GM23338 (cell line): ENCODE results near the gene KLRC3. TPM values are rescaled to one million over a fixed set of nuclear protein-coding genes. Genes with fewer than 3 reads are reported as not detected.

ENCODE experiments used
- ATAC-seq: fragments of 200-7000 bp; cut with Tn5 transposase; 3 replicates; pipeline ENCODE4 v1.9.1; 2020
- DNase-seq: peaks from one replicate; pipeline ENCODE4 v3.0.0-alpha.2; 2015; ENCODE audit warnings: low spot score
- H2AFZ ChIP-seq: fragments of 200-600 bp; sonication (generic); 2 replicates; pipeline ENCODE4 v1.8.0; 2016; ENCODE audit warnings: antibody characterized with exemption, mild to moderate bottlenecking, moderate library complexity
- H3F3A ChIP-seq: fragments of 200-600 bp; sonication (generic); replicated peaks from 2 replicates; pipeline ENCODE4 v1.8.0; 2017; ENCODE audit warnings: antibody characterized with exemption, mixed run types, low read depth
- H3K27ac ChIP-seq: fragments of 200-600 bp; sonication (generic); 2 replicates; pipeline ENCODE4 v1.6.1; 2016; ENCODE audit warnings: low read depth
- H3K27me3 ChIP-seq: fragments of 200-600 bp; sonication (generic); 2 replicates; pipeline ENCODE4 v1.8.0; 2016; ENCODE audit warnings: mild to moderate bottlenecking, mixed run types, moderate library complexity; ENCODE audit not compliant: insufficient read depth
- H3K36me3 ChIP-seq: fragments of 200-600 bp; sonication (generic); 2 replicates; pipeline ENCODE4 v1.8.0; 2016; ENCODE audit warnings: mild to moderate bottlenecking; ENCODE audit not compliant: insufficient read depth
- H3K4me1 ChIP-seq: fragments of 200-600 bp; sonication (generic); 2 replicates; pipeline ENCODE4 v1.8.0; 2016; ENCODE audit warnings: mild to moderate bottlenecking, moderate library complexity; ENCODE audit not compliant: insufficient read depth
- H3K4me2 ChIP-seq: fragments of 200-600 bp; sonication (generic); 2 replicates; pipeline ENCODE4 v1.7.1; 2017; ENCODE audit warnings: mixed run types
- H3K4me3 ChIP-seq: fragments of 200-600 bp; sonication (generic); 2 replicates; pipeline ENCODE4 v1.6.1; 2016; ENCODE audit warnings: mixed run types
- H3K79me2 ChIP-seq: fragments of 200-600 bp; sonication (generic); replicated peaks from 2 replicates; pipeline ENCODE4 v1.8.0; 2017; ENCODE audit warnings: mild to moderate bottlenecking; ENCODE audit not compliant: insufficient read depth
- H3K9me2 ChIP-seq: fragments of 200-600 bp; sonication (generic); 2 replicates; pipeline ENCODE4 v1.8.0; 2017; ENCODE audit not compliant: insufficient read depth
- H4K20me1 ChIP-seq: fragments of 200-600 bp; sonication (generic); replicated peaks from 2 replicates; pipeline ENCODE4 v1.8.0; 2017; ENCODE audit warnings: mild to moderate bottlenecking; ENCODE audit not compliant: insufficient read depth
- H3K27ac Mint-ChIP-seq: 2 replicates; pipeline ENCODE4 v1.8.0; 2020; ENCODE audit warnings: inconsistent platforms, mild to moderate bottlenecking, moderate library complexity, mixed read lengths
- H3K27me3 Mint-ChIP-seq: 3 replicates; pipeline ENCODE4 v1.8.0; 2022; ENCODE audit warnings: low read depth, mild to moderate bottlenecking, moderate library complexity, mixed read lengths, inconsistent platforms; ENCODE audit not compliant: insufficient read depth, poor library complexity
- H3K36me3 Mint-ChIP-seq: 3 replicates; pipeline ENCODE4 v1.8.0; 2021; ENCODE audit warnings: low read depth, mild to moderate bottlenecking, inconsistent platforms, moderate library complexity, mixed read lengths
- H3K4me1 Mint-ChIP-seq: 3 replicates; pipeline ENCODE4 v1.8.0; 2020; ENCODE audit warnings: mild to moderate bottlenecking, inconsistent platforms, mixed read lengths
- H3K4me3 Mint-ChIP-seq: 3 replicates; pipeline ENCODE4 v1.8.0; 2021; ENCODE audit warnings: moderate library complexity, mild to moderate bottlenecking, inconsistent platforms, mixed read lengths
- H3K9me3 Mint-ChIP-seq: 3 replicates; pipeline ENCODE4 v1.8.0; 2020; ENCODE audit warnings: moderate library complexity, mild to moderate bottlenecking, inconsistent platforms, mixed read lengths
- CREB1 ChIP-seq: fragments of 250-450 bp; sonication (Bioruptor Pico); IDR thresholded peaks from 2 replicates; pipeline ENCODE4 v1.5.0; 2020; ENCODE audit warnings: low read depth, mild to moderate bottlenecking, moderate library complexity
- EZH2 ChIP-seq: fragments of 200-600 bp; sonication (generic); IDR thresholded peaks from one replicate; pipeline ENCODE4 v1.8.0; 2017; ENCODE audit warnings: antibody characterized with exemption, mild to moderate bottlenecking, low read depth; ENCODE audit not compliant: unreplicated experiment
- JUNB ChIP-seq: IDR thresholded peaks from one replicate; pipeline ENCODE4 v1.6.1; 2016; ENCODE audit warnings: antibody characterized with exemption; ENCODE audit not compliant: unreplicated experiment
- NANOG ChIP-seq: IDR thresholded peaks from 2 replicates; pipeline ENCODE4 v1.6.1; 2016; ENCODE audit warnings: antibody characterized with exemption, borderline replicate concordance
- POLR2AphosphoS5 ChIP-seq: IDR thresholded peaks from 2 replicates; pipeline ENCODE4 v1.6.1; 2016; ENCODE audit warnings: antibody characterized with exemption, low read depth
- REST ChIP-seq: IDR thresholded peaks from one replicate; pipeline ENCODE4 v1.6.1; 2018; ENCODE audit warnings: antibody characterized with exemption; ENCODE audit not compliant: unreplicated experiment
- STAT1 ChIP-seq: IDR thresholded peaks from one replicate; pipeline ENCODE4 v1.6.1; 2016; ENCODE audit warnings: antibody characterized with exemption; ENCODE audit not compliant: unreplicated experiment
- ZNF114 ChIP-seq: fragments of 250-450 bp; sonication (Bioruptor Pico); IDR thresholded peaks from 2 replicates; pipeline ENCODE4 v1.5.0; 2020; ENCODE audit warnings: mild to moderate bottlenecking, moderate library complexity
- ZNF462 ChIP-seq: fragments of 250-450 bp; sonication (Bioruptor Pico); IDR thresholded peaks from 2 replicates; pipeline ENCODE4 v1.5.0; 2020; ENCODE audit warnings: mild to moderate bottlenecking, moderate library complexity
- polyA plus RNA-seq: library from polyadenylated mRNA; unstranded; fragments of >200 nt; fragmentation: Nextera tagmentation; extraction: Ambion mirVana; gene quantifications from 2 replicates; pipeline ENCODE4 v1.2.1, GENCODE V29; 2016
- total RNA-seq: library from RNA; depleted of rRNA; stranded (reverse); fragments of >200 nt; shearing (Covaris generic); gene quantifications from 2 replicates; pipeline ENCODE4 v1.2.3, GENCODE V29; 2014

The KLRC3 gene
- total and polyA plus RNA-seq, 2 experiments from 2014 or later, result not detected

- no peak for DNase-seq
- H3K9me3 Mint-ChIP-seq, result no peaks in the 10 kb centered on the region; the same call in 2 of the 3 replicates
- no peak within 1 kb of the TSS for H3K27ac ChIP-seq
- H3K4me3 ChIP-seq, result no peak within 1 kb of the TSS
- no peaks in the 10 kb centered on the region for H3K27me3 Mint-ChIP-seq
- no peak within 1 kb of the TSS for H3K27ac Mint-ChIP-seq
- TF ChIP-seq EZH2 (no peak), JUNB (no peak), STAT1 (no peak), REST (no peak), POLR2AphosphoS5 (no peak), NANOG (no peak), CREB1 (CRISPR knock-in tag) (no peak), ZNF114 (CRISPR knock-in tag) (no peak), ZNF462 (CRISPR knock-in tag) (no peak)
- no peaks in the 10 kb centered on the region for H3F3A ChIP-seq
- no peak within 1 kb of the TSS for H3K4me3 Mint-ChIP-seq
- H4K20me1 ChIP-seq, result no peaks in the 10 kb centered on the region
- no peaks in the 10 kb centered on the region for H3K4me1 Mint-ChIP-seq
- H3K4me2 ChIP-seq, result no peak within 1 kb of the TSS
- no peak for ATAC-seq
- H3K79me2 ChIP-seq, result no peaks in the 10 kb centered on the region
- no peaks in the 10 kb centered on the region for H3K36me3 Mint-ChIP-seq
- no peaks in the 10 kb centered on the region for H3K9me2 ChIP-seq
- H3K27me3 ChIP-seq, result no peaks in the 10 kb centered on the region
- H3K36me3 ChIP-seq, result no peaks in the 10 kb centered on the region
- H2AFZ ChIP-seq, result no peak within 1 kb of the TSS
- H3K4me1 ChIP-seq, result no peaks in the 10 kb centered on the region
Measured at GRCh38 chr12:10389904-10390303, 30.5 kb downstream of the KLRC3 start, which contains the start of gene KLRK1. TSS of gene KLRK1 (minus strand) at chr12:10390041. CDS start at chr12:10388810, 1,231 bp downstream.
